K562 (cell line): ENCODE measurements around the gene DIPK1A. TPM values are rescaled to one million over a fixed set of nuclear protein-coding genes. Genes with fewer than 3 reads are reported as not detected.

Experiments used
- ATF6 ChIP-seq: sonication (generic); formaldehyde crosslinking; IDR thresholded peaks from 2 replicates; pipeline ENCODE4 v1.4.0; 2020; ENCODE audit warnings: mild to moderate bottlenecking, missing genetic modification reagents
- CC2D1A ChIP-seq: fragments of 450-650 bp; IDR thresholded peaks from 2 replicates; pipeline ENCODE4 v1.6.1; 2017; ENCODE audit warnings: mild to moderate bottlenecking
- CUX1 ChIP-seq: fragments of 200-800 bp; sonication (Bioruptor generic); IDR thresholded peaks from 2 replicates; pipeline ENCODE4 v1.6.1; 2016; ENCODE audit warnings: missing genetic modification characterization, missing compliant biosample characterization
- DEAF1 ChIP-seq: fragments of 450-650 bp; formaldehyde crosslinking; IDR thresholded peaks from 2 replicates; pipeline ENCODE4 v1.4.0; 2020; ENCODE audit warnings: mild to moderate bottlenecking, moderate library complexity
- E2F6 ChIP-seq, 2 experiments: IDR thresholded peaks; 2 replicates each; pipeline ENCODE4 v1.6.1; 2011; ENCODE audit warnings: borderline replicate concordance in 1 of 2, control low read depth in 1 of 2, low read depth in 1 of 2, low read length in 1 of 2, mild to moderate bottlenecking in 1 of 2, mixed read lengths in 1 of 2, moderate library complexity in 1 of 2; ENCODE audit not compliant: insufficient read depth in 1 of 2, insufficient read length in 1 of 2, poor library complexity in 1 of 2, severe bottlenecking in 1 of 2; ENCODE audit errors: extremely low read depth in 1 of 2
- ETS1 ChIP-seq: conservative IDR thresholded peaks from 2 replicates; pipeline ENCODE4 v1.6.1; 2011; ENCODE audit warnings: low read depth, mild to moderate bottlenecking, low read length; ENCODE audit not compliant: control insufficient read depth
- FOXP4 ChIP-seq: sonication (generic); formaldehyde crosslinking; IDR thresholded peaks from 2 replicates; pipeline ENCODE4 v1.8.0; 2022; ENCODE audit warnings: mild to moderate bottlenecking, missing genetic modification reagents, borderline replicate concordance
- GATAD2A ChIP-seq: fragments of 450-650 bp; IDR thresholded peaks from 2 replicates; pipeline ENCODE4 v1.6.1; 2017
- NFATC3 ChIP-seq: fragments of 450-650 bp; IDR thresholded peaks from 2 replicates; pipeline ENCODE4 v1.6.1; 2017; ENCODE audit warnings: mild to moderate bottlenecking
- PRMT5 ChIP-seq: sonication (generic); formaldehyde crosslinking; IDR thresholded peaks from 2 replicates; pipeline ENCODE4 v1.5.0; 2020; ENCODE audit warnings: missing genetic modification reagents
- ZBED1 ChIP-seq: IDR thresholded peaks from 2 replicates; pipeline ENCODE4 v1.6.1; 2014
- ZKSCAN3 ChIP-seq: fragments of 250-450 bp; sonication (Bioruptor Pico); IDR thresholded peaks from 2 replicates; pipeline ENCODE4 v1.4.0; 2020
- ZNF583 ChIP-seq: fragments of 250-450 bp; sonication (Bioruptor Pico); IDR thresholded peaks from 2 replicates; pipeline ENCODE4 v1.4.0; 2020
- polyA plus RNA-seq, 8 experiments: library from polyadenylated mRNA; depleted of rRNA in 4 of 8; stranded (reverse) in 5 of 8; unstranded in 3 of 8; fragments of >200 nt; fragmentation: Nextera tagmentation in 2 of 8; fragmentation: Illumina TruSeq in 1 of 8; extraction: Ambion mirVana in 2 of 8; extraction: Trizol in 1 of 8; gene quantifications; 2 replicates each; pipeline versions ENCODE4 v1.2.1 to v1.2.3, GENCODE V29; 2011 to 2014; ENCODE audit warnings: inconsistent platforms in 1 of 8, missing spikeins in 1 of 8
- total RNA-seq, 7 experiments: library from RNA; depleted of rRNA in 6 of 7; stranded (reverse); fragments of >200 nt in 6 of 7; fragmentation: Illumina TruSeq in 2 of 7; extraction: Trizol in 2 of 7; gene quantifications; 2 replicates each; pipeline versions ENCODE4 v1.2.1 to v1.2.3, GENCODE V29; 2011 to 2021; ENCODE audit warnings: low replicate concordance in 1 of 7

Gene DIPK1A
- total and polyA plus RNA-seq, 9 of the 15 experiments (the other 6 are each of a cell fraction or from before 2014, with no cell fraction given) = 0.54 to 2.5 (median 1.3) TPM

GRCh38 chr1:92831762-92832536, 129.3 kb downstream of the DIPK1A start, which contains the start of gene RPL5 (continued):
- TF ChIP-seq ZKSCAN3 (no peak), ZBED1 (peak; percentile 18), ATF6 (CRISPR knock-in tag) (peak; percentile 96), NFATC3 (peak; percentile 88), PRMT5 (CRISPR knock-in tag) (no peak), CC2D1A (peak; percentile 97), GATAD2A (peak; percentile 93; the same call in 1 of the 2 replicates), ZNF583 (CRISPR knock-in tag) (peak; percentile 37; the same call in 1 of the 2 replicates), DEAF1 (no peak), FOXP4 (CRISPR knock-in tag) (no peak), E2F6 (IDR thresholded peaks at IDR 0.05; ENCODE audit: borderline replicate concordance in 1 of 2, extremely low read depth in 1 of 2, insufficient read depth in 1 of 2, insufficient read length in 1 of 2, low read depth in 1 of 2, low read length in 1 of 2, poor library complexity in 1 of 2, severe bottlenecking in 1 of 2) (peak; percentile 57 to 74), CUX1 (CRISPR knock-in tag) (no peak), ETS1 (no peak)
